Stimulated activated CD4-positive, alpha-beta T cell treated with anti-CD3 and anti-CD28 coated beads, Interleukin-4, amount 100 ng/mL, for 48 hours (primary cell): Measurements from ENCODE around the gene BAG5.
"Not testable (repeated sequence)": the region's sequence is repeated elsewhere in the genome, so short reads cannot be mapped to it uniquely, and the experiment has no call there.

Experiments used
- DNase-seq, 2 donors: peaks; one replicate each; pipeline ENCODE4 v3.0.0-alpha.2; 2020; ENCODE audit warnings: low read depth in 2 of 2

The BAG5 gene

GRCh38 chr14:103522649-103523574 is 39.5 kb downstream of the BAG5 start, which contains the start of gene CKB:
TSS of gene CKB (minus strand) at chr14:103522830. CDS start at chr14:103522493, 337 bp downstream.
- DNase-seq, result no peak

GRCh38 chr14:103521951-103522563 is 40.4 kb downstream of the BAG5 start:
- no peak for DNase-seq

GRCh38 chr14:103521438-103521950 is 41.0 kb downstream of the BAG5 start:
- no peak for DNase-seq

- peak; percentile 34 to 36 for DNase-seq
These were observed 41.6 kb downstream of the BAG5 start for GRCh38 chr14:103520657-103521437.

DNA sequence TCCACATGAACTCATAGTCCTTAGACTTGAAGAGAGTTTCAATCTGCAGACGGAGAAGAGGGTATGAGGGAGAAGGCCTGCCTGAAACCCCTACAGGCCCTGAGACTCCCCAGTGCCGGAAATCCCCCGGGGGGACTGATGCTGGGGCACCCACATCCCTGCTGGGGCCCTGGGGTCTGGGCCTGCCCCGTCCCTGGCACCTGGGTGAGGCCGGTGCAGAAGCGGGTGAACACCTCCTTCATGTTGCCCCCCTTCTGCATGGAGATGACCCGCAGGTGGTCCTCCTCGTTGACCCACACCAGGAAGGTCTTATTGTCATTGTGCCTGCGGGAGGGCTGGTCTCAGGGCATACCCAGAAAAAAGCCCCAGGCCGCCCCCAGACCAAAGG is 42.2 kb downstream of the BAG5 start:
- DNase-seq, result no peak

GRCh38 chr14:103519837-103520212 is 42.6 kb downstream of the BAG5 start:
- no peak for DNase-seq

DNA sequence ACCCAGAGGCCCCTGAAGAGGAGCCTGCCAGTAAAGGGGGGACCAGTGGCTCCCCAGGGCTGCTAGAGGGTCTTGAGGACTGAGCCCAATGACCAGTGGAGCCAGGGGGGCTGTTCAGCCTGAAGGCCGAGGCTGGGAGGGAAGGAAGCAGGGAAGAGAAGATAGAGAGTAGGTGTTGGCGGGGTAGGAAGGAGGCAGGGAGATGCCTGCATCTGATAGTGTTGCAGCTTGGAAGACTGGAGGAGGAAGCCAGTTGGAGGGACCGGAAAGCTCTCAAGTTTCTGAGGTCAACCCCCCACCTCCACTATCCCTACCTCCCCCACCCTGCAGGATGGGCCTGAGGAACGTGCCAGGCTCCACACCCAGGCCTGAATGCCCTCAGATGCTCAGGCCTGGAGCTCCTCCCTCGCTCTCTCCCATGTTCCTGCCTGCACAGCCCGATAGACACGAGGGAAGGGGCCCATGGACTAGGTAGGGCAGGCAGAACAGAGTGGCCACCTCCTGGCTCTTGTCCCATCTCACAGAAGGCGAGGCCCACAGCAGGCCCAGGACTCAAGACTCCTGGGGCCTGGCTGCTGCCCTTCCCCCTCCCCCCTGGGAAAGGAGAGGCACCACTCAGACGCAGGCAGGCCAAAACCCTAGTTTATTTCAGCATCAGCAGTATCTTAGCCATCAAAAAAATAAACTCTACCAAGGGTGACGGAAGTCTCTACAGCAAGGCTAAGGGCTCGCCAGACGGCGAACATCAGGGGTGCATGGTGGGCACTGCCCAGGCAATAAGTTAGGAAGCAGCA is 43.2 kb downstream of the BAG5 start:
- no peak for DNase-seq

DNA sequence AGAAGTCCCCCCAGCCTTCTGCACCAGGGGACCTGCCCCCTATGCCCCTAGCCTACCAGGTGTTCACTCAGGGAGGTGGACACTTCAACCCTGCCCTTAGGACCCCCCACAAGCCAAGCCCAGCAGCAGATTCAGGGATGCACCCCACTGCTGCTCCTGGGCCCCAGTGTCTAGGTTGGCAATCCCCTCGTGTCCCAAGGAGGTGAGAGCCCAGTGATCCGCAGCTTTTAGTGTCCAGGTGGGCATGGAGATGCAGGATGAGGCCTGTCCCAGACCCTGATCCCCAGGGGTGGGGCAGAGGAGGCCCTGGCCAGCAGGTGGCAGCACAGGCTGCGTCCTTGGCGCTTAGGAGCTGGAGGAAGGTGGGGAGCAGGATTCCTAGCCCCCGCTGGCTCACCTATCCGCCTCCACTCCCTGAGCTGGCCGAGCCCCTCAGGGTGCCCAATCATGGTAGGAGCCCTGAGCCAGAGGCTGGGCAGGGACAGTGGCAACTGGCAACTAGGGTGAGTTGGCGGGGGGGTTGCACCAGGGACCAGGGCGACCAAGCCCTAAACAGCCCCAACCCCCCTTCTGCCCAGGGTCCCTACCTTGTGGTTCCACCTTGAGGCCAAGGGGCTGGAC is 43.9 kb downstream of the BAG5 start:
- DNase-seq, result peak; percentile 49 to 61

DNA sequence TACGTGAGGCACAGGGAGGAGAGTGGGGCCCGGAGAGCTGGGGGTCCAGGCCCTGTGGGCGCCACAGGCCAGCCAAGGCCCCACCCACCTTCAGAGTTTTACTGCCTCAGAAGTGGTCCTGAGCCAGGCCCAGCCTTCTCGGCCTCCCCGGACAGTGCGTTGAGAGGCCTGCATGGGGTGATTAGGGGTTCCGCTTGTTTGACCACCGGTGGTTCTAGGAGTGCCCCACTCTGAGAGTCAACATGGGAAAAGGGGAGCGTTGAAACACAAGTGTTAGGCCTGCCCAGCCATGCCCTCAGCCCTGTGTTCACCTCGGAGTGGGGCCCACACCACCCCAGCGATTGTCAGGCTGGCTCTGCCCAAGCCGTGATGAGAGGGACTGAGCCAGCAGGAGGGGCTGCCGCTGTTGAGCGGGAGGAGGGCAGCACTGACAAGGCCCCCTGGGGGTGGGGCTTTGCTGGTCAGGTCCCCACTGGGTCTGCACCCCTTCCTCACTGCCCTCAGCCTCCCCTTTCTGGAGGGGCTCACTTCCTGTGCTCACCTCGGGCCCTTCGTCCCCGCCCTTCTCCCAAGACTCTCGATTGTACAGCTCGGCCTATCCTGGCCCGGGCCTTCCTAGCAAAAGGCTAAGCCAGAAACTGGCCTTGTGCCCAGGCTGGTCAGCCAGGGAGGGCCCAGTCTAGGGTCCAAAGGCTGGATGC is 44.6 kb downstream of the BAG5 start:
- no peak for DNase-seq

GRCh38 chr14:103517174-103517566 is 45.3 kb downstream of the BAG5 start:
- DNase-seq, result no peak

GRCh38 chr14:103516426-103517173 is 45.9 kb downstream of the BAG5 start:
- DNase-seq, result no peak

DNA sequence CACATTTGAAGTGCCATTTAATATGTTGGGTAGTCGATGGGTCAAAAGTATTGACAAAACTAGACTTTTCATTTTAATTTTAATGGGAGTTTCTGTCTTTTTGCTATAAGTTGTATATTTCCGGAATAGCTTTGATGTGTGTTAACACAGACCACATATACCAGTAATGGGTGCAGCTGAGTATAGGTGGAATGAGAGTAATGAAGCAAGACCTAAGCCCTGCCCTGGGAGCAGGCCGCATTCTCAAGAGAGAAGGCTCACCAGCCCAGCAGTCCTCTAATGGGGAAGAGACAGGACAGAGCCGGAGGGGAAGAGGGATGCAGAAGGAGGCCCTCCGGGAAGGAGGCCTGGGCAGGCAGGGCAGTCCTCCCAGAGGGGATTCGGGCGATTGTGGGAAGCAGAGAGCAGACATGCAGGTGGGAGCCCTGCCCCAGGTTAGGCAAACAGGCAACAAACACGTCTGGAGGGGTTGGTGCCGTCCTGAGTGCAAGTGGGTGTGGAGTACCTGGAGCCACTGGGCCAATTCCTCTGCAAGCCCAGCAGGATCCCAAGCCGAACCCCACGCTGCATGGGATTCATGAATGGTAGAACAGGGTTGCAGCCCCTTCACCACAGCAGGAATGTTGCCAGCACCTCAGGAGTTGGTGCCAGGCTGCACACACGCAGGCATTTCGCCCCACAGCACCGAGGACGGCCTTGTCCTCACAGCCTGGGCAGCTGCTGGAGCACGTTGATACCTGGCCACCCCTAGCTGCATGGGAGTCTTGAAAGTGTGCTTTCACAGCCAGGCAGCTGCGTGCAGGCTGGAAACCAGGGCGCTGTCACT is 47.6 kb downstream of the BAG5 start:
- no peak for DNase-seq

DNA sequence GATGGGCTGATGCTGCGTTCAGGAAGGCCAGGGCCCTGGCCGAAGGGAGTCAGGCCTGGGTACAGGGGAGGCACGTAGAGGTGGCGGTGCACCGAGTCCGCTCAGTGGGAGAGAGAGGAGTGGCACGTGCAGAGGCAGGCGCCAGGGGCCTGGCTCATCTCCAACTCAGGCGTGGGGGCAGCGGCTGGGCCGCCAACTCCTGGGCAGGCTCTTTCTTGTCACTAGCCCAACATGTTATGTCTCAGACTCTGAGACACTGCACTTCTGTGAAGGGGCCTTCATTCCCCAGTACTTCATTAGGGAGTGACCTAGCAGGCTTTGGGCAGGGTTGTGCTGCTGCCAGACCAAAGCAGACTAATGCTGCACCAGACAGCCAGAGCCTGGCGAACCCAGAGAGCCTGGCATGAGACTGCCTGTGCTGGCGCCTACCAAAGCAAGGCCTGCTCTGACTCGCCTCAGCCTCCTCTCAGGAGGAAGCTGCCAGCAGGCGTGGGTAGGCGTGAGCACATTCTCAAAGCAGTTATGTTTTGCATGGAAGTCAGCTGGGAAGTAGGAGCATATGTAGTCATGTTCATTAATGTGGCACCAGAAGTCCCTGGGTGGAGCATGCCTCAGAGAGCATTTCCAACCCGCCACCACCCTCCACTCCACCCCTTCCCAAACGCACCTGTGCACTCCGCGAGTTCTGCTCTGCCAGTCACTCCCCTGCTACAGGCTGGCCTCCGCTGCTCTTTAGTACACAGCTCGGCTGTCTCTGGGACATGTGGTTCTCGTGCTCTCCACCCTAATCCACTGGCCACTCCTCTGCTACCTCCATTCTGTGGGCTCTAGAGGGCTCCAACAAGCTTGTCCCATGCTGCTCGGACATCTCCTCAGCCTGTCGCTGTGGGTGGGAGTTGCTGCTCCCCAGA is 49.5 kb downstream of the BAG5 start:
- no peak for DNase-seq

DNA sequence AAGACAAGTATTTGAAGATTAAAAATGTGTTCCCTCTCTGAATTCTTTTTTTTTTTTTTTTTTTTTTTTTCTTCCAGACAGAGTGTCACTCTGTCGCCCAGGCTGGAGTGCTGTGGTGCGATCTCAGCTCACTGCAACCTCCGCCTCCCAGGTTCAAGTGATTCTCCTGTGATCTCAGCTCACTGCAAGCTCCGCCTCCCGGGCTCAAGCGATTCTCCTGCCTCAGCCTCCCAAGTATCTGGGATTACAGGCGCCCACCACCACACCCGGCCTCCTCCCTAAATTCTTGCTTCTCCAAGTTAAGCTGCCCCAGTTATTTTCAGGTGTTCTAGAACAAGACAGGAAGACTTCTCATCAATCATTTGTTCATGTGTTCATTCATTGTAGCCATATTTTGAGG is 50.3 kb downstream of the BAG5 start:
- DNase-seq, result not testable (repeated sequence)

DNA sequence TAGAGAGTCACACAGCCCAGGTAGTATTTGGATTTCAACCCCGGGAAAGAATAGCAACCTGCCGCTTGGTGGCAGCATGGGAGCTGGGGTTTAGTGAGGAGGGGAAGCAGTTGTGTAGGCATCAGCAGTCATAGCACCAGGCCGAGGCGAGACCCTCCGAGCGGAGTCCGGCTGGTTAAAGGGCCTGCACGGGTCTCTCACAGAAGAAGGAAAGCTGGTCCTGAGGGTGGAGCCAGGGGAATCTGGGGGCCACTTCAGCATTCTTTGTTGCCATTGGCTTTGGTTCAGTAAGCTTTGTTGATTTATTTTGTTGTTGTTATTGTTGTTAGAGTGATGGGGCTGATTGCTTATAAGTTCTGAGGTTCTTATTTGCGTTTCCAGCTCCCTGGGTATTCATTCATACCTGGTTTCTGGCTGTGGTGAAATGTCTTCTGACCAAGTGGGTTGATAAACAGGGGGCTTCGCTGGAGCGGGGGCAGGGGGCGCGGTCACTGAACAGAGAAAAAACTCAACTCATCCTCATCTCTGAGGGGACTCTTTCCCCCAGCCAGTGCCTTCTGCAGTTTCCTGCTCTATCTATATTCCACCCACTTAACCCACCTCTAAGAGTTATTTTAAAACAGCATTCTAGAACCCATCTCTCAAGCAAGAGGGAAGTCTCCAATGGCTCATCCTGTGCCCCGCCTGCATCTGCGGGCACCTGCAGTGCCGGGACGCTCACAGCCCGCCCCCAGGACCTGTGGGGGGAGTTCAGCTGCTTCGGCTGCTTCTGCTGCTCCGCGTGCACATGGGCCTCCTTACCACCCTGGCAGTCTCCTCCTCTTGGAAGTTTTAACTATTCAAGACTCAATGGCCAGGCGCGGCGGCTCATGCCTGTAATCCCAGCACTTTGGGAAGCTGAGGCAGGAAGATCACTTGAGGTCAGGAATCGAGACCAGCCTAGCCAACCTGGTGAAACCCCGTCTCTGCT is 51.4 kb downstream of the BAG5 start:
- no peak for DNase-seq
